Measurements from ENCODE around the gene TNFRSF1B. TPM values are rescaled to one million over a fixed set of nuclear protein-coding genes. Genes with fewer than 3 reads are reported as not detected.

The TNFRSF1B gene
- total RNA-seq, 4 donors from 2014 or later: 10.9 to 34.9 (median 31.0) TPM

GRCh38 chr1:12208271-12208670, 41.5 kb downstream of the TNFRSF1B start:
- Histone ChIP-seq H3K27ac (no peak overlapping the region), H3K4me3 (no peak overlapping the region), H3K36me3 (peaks cover 0 to 19% of the 10 kb centered on the region in 2 donors), H3K9me3 (no peaks in the 10 kb centered on the region), H3K27me3 (peaks cover 5% of the 10 kb centered on the region), H3K4me1 (peaks cover 0 to 15% (median 6%) of the 10 kb centered on the region in 3 donors)
- peak; percentile 10 for ATAC-seq
- 33% methylated on average over 1 of the region's 6 CpGs; no CpG with 5 or more reads in 1 of the 2 donors for WGBS, 2 donors (ENCODE audit: low coverage in 1 of 2)
- TF ChIP-seq EP300 (IDR thresholded peaks at IDR 0.05) (no peak), CTCF (IDR thresholded peaks at IDR 0.05) (no peak), POLR2AphosphoS5 (IDR thresholded peaks at IDR 0.05) (no peak), POLR2A (IDR thresholded peaks at IDR 0.05) (no peak)

GRCh38 chr1:12208764-12209494, 42.1 kb downstream of the TNFRSF1B start:
- TF ChIP-seq CTCF (IDR thresholded peaks at IDR 0.05) (peak in 3 of 4 experiments; percentile 92 to 97 (median 95)), POLR2AphosphoS5 (IDR thresholded peaks at IDR 0.05) (peak; percentile 61), EP300 (IDR thresholded peaks at IDR 0.05) (no peak)
- WGBS, 2 donors (ENCODE audit: low coverage in 1 of 2): 9 to 20% methylated on average over 9 to 11 of the region's 14 CpGs

GRCh38 chr1:12209495-12209832, 42.7 kb downstream of the TNFRSF1B start:
- Histone ChIP-seq H3K36me3 (peaks cover 0 to 12% of the 10 kb centered on the region in 2 donors), H3K4me1 (peaks cover 0 to 15% (median 6%) of the 10 kb centered on the region in 3 donors), H3K9me3 (no peaks in the 10 kb centered on the region), H3K4me3 (no peak overlapping the region), H3K27ac (peak overlapping the region in 1 of 4 donors; percentile 19), H3K27me3 (peaks cover 5% of the 10 kb centered on the region)
- TF ChIP-seq POLR2A (IDR thresholded peaks at IDR 0.05) (no peak), POLR2AphosphoS5 (IDR thresholded peaks at IDR 0.05) (no peak), EP300 (IDR thresholded peaks at IDR 0.05) (no peak), CTCF (IDR thresholded peaks at IDR 0.05) (no peak)
- no peak for ATAC-seq
- 63 to 67% methylated on average over 1 of the region's 3 CpGs for WGBS, 2 donors (ENCODE audit: low coverage in 1 of 2)

More at GRCh38 chr1:12208764-12209494, 42.1 kb downstream of the TNFRSF1B start:
- no peaks in the 10 kb centered on the region for H3K9me3 ChIP-seq
- peaks cover 0 to 12% of the 10 kb centered on the region in 2 donors for H3K36me3 ChIP-seq
- peaks cover 0 to 15% (median 6%) of the 10 kb centered on the region in 3 donors for H3K4me1 ChIP-seq
- peak overlapping the region in 1 of 4 donors; percentile 19 for H3K27ac ChIP-seq
- peak; percentile 83 for ATAC-seq
- peaks cover 5% of the 10 kb centered on the region for H3K27me3 ChIP-seq
- H3K4me3 ChIP-seq: no peak overlapping the region

- Histone ChIP-seq H3K36me3 (no peaks in the 10 kb centered on the region), H3K9me3 (peaks cover 0 to 15% (median 0%) of the 10 kb centered on the region in 3 donors), H3K27ac (no peak overlapping the region), H3K27me3 (peaks cover 21% of the 10 kb centered on the region), H3K4me3 (no peak overlapping the region), H3K4me1 (no peaks in the 10 kb centered on the region)
- TF ChIP-seq CTCF (IDR thresholded peaks at IDR 0.05): no peak
- ATAC-seq: no peak
- 74 to 90% methylated on average over 9 of the region's 12 CpGs for WGBS, 2 donors (ENCODE audit: low coverage in 1 of 2)
Measured at GRCh38 chr1:12215118-12215961, 48.5 kb downstream of the TNFRSF1B start.

Measured in gastroesophageal sphincter (tissue), 4 donors.